ENCODE measurements around the gene NBEAL2.

DNA sequence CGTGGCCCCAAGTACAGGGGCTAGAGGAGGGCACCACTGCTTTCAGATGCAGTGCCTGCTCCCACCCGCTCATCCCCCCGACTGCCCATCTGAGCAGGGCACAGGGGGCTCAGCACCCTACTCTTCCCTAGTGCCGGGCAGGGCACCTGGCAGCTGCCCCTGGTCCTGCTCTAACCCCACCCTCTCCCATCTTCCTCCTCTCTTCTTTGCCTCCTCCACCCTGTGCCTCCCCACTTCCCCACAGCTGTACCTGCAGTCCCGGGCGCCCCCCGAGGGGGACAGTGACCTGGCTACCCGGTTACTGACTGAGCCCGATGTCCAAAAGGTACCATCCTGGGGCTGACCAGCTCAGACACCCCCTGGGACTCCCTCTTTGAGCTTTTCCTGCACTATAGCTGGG lies 12.8 kb downstream of the NBEAL2 start:
- TF ChIP-seq, protein P1, sequence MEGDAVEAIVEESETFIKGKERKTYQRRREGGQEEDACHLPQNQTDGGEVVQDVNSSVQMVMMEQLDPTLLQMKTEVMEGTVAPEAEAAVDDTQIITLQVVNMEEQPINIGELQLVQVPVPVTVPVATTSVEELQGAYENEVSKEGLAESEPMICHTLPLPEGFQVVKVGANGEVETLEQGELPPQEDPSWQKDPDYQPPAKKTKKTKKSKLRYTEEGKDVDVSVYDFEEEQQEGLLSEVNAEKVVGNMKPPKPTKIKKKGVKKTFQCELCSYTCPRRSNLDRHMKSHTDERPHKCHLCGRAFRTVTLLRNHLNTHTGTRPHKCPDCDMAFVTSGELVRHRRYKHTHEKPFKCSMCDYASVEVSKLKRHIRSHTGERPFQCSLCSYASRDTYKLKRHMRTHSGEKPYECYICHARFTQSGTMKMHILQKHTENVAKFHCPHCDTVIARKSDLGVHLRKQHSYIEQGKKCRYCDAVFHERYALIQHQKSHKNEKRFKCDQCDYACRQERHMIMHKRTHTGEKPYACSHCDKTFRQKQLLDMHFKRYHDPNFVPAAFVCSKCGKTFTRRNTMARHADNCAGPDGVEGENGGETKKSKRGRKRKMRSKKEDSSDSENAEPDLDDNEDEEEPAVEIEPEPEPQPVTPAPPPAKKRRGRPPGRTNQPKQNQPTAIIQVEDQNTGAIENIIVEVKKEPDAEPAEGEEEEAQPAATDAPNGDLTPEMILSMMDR (IDR thresholded peaks at IDR 0.05; ENCODE audit: poor library complexity), result no peak
- TF ChIP-seq EZH2 (IDR thresholded peaks at IDR 0.05; ENCODE audit: borderline replicate concordance), result no peak

Measured in hepatocyte (in vitro differentiated cells).